Transverse colon (tissue), 3 donors: Measurements from ENCODE around the gene ADAM10.

Experiments
- POLR2A ChIP-seq: fragments of 450-650 bp; IDR thresholded peaks from one replicate; pipeline ENCODE4 v1.6.1; 2016; ENCODE audit warnings: antibody characterized with exemption, mild to moderate bottlenecking, moderate library complexity
- POLR2AphosphoS5 ChIP-seq, 3 donors: sonication (generic); formaldehyde crosslinking; IDR thresholded peaks; one replicate each; pipeline ENCODE4 v1.6.1; 2016; ENCODE audit warnings: antibody characterized with exemption in 3 of 3

DNA sequence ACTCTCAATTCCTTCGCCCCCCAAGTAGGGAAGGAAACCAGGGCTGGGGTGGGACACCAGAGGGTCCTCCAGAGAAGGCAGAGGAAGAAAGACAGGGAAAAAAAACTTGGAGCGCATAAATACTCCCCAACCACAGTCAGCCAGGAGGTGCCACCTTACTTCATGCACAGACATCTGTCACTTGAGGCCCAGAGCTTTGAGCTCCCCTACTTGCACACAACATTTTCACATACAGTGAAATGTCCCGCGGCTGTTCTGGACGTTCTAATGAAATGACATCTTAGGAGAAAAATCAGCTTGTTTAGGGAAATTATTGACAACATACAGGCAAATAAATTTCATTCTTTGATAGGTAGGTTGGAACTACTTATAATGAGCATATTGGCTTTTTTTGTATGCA lies 204.8 kb downstream of the ADAM10 start:
- TF ChIP-seq POLR2A (no peak), POLR2AphosphoS5 (IDR thresholded peaks at IDR 0.05) (no peak)
